Activated T-cell treated with anti-CD3 and anti-CD28 coated beads for 1 hour (primary cell): ENCODE measurements around the gene SEMA4B.
"Not testable (repeated sequence)": the region's sequence is repeated elsewhere in the genome, so short reads cannot be mapped to it uniquely, and the experiment has no call there.

Source experiments
- DNase-seq: peaks from one replicate; pipeline ENCODE4 v3.0.0-alpha.2; 2020; ENCODE audit warnings: low read depth

SEMA4B gene

GRCh38 chr15:90184119-90184785 is 16.9 kb upstream of the SEMA4B start:
- DNase-seq = no peak

GRCh38 chr15:90184786-90185704 is 16.1 kb upstream of the SEMA4B start:
- peak; percentile 46 for DNase-seq

GRCh38 chr15:90187257-90187868 is 13.8 kb upstream of the SEMA4B start:
- DNase-seq = no peak

GRCh38 chr15:90188065-90188464 is 13.1 kb upstream of the SEMA4B start:
- not testable (repeated sequence) for DNase-seq

- no peak for DNase-seq
Observed at GRCh38 chr15:90188914-90189748, 12.0 kb upstream of the SEMA4B start.

- DNase-seq = no peak
Observed at GRCh38 chr15:90189781-90190467, 11.2 kb upstream of the SEMA4B start.

GRCh38 chr15:90190606-90191343 is 10.4 kb upstream of the SEMA4B start:
- DNase-seq = no peak

GRCh38 chr15:90191344-90191687 is 9.8 kb upstream of the SEMA4B start:
- no peak for DNase-seq

GRCh38 chr15:90191794-90192509 is 9.2 kb upstream of the SEMA4B start:
- peak; percentile 23 for DNase-seq

- DNase-seq = no peak
Observed at GRCh38 chr15:90192961-90193786, 8.0 kb upstream of the SEMA4B start.

GRCh38 chr15:90194655-90195054 is 6.5 kb upstream of the SEMA4B start:
- DNase-seq = no peak

GRCh38 chr15:90200534-90201129 is 498 bp upstream of the SEMA4B start:
- DNase-seq = no peak

- DNase-seq = no peak
Observed at GRCh38 chr15:90201944-90202375, 830 bp downstream of the SEMA4B start.

GRCh38 chr15:90202929-90203328 is 1.8 kb downstream of the SEMA4B start:
- DNase-seq = no peak

- DNase-seq = no peak
Observed at GRCh38 chr15:90203473-90203872, 2.3 kb downstream of the SEMA4B start.

- DNase-seq = no peak
Observed at GRCh38 chr15:90203922-90204321, 2.8 kb downstream of the SEMA4B start.

- DNase-seq = no peak
Observed at GRCh38 chr15:90205050-90205848, 4.1 kb downstream of the SEMA4B start.

- DNase-seq = no peak
Observed at GRCh38 chr15:90205886-90206285, 4.8 kb downstream of the SEMA4B start.
